Mucosa of descending colon (tissue), 3 donors: ENCODE data around the gene SAMD10. TPM values are rescaled to one million over a fixed set of nuclear protein-coding genes. Genes with fewer than 3 reads are reported as not detected.

Source experiments
- ATAC-seq: fragments of 200-7000 bp; cut with Tn5 transposase; one replicate; pipeline ENCODE4 v1.9.1; 2020; ENCODE audit warnings: mild to moderate bottlenecking, moderate library complexity
- DNase-seq, 3 donors: peaks; one replicate each; pipeline ENCODE4 v3.0.0-alpha.2; 2020
- H3K36me3 ChIP-seq: fragments of 200-600 bp; one replicate; pipeline ENCODE4 v1.8.0; 2021; ENCODE audit warnings: low read depth, mild to moderate bottlenecking
- H3K4me1 ChIP-seq: fragments of 200-600 bp; one replicate; pipeline ENCODE4 v1.8.0; 2021; ENCODE audit warnings: low read depth, mild to moderate bottlenecking
- H3K4me3 ChIP-seq: fragments of 200-600 bp; one replicate; pipeline ENCODE4 v1.8.0; 2021; ENCODE audit warnings: mild to moderate bottlenecking
- H3K9me3 ChIP-seq: fragments of 200-600 bp; one replicate; pipeline ENCODE4 v1.8.0; 2021; ENCODE audit warnings: mild to moderate bottlenecking
- CTCF ChIP-seq: fragments of 200-600 bp; IDR thresholded peaks from one replicate; pipeline ENCODE4 v1.8.0; 2022; ENCODE audit warnings: antibody characterized with exemption, mild to moderate bottlenecking
- intact Hi-C, 2 donors: fragments of 100-400 bp; cut with DNase I in 1 of 2; cut with micrococcal nuclease in 1 of 2; formaldehyde crosslinking; loops; one replicate each; pipeline versions ENCODE4 v1.11.0 to v1.11.1; 2022; cut with DNase I, micrococcal nuclease
- total RNA-seq, 3 donors: library from RNA; stranded (reverse); fragmentation: NEBNext Ultra II Directional in 2 of 3; extraction: Animal tissue kit (Norgen Biotek cat#: 25700) in 2 of 3; gene quantifications; one replicate each; pipeline versions ENCODE4 v1.2.1 to v1.2.4, GENCODE V29; 2021 to 2023
- donor health status: DM: no; HTN: no; CAD: no; lungs with moderate emphysema.
- donor health status: DM: no; HTN: no; CAD: no.
- donor health status: DM: no; HTN: yes; CAD: no.

SAMD10 gene
- total RNA-seq, 3 donors from 2014 or later: 3.8 to 7.9 (median 5.6) TPM

DNA sequence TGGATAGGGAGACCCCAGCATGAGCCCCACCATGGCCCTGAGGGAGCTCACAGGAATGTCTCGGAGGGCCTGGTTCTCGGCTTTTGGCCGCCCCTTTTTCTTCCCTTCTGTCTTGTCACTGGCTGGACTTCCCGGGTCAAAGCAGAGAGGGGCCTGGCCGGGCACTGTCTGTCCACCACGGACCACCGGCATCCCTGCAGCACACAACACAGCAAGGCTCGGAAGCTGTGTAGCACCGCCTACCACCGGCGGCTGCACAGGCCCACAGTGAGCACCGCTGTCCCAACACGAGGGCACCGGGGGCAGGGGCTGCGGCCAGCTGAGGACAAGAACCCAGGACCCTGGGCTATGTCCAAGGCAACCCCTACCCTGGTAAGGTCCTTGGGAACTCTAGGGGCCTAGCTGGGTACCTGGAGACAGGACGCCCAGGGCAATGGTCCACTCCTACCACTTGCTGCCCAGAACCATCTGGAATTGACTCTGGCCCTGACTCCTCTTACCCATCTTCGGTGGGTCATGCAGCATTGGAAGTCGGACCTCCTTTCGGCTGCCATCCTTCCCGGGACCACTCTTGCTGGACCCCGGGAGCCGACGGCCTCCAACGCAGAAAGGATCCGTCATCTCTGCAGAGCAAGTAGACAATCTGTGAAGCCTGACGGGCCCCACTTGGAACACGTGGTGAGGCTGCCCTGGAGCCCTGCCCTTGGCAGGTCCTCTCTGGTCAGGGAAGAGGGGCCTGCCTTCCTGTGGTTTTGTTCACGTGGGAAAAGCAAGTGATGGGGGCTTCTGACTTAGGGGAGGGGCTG lies 11.9 kb downstream of the SAMD10 start:
- ATAC-seq (no peak), DNase-seq (peak; percentile 2 to 44 (median 23))
- Histone ChIP-seq H3K4me3 (no peak overlapping the region), H3K9me3 (no peaks in the 10 kb centered on the region), H3K36me3 (no peaks in the 10 kb centered on the region), H3K4me1 (peaks cover 11% of the 10 kb centered on the region)
- TF ChIP-seq CTCF: no peak
- intact Hi-C loops: no loop called here

DNA sequence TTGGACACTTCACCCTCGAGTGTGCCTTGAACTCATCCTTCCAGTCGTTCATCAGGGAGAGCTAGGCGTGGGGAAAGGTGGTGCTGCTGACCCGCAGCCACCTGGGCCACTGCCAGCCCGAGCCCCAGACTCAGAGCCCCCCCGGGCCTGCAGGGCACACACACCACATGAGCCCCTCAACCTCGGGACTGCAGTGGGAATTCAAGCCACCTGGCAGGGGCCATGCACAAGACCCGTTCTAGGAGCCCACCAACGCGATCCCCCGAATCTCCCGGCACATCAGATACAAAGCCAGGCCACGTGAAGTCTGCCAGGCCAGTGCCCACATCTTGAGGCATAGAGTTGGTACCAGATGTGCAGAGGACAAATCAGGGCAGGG lies 12.5 kb downstream of the SAMD10 start:
- intact Hi-C loops: no loop called here
- Histone ChIP-seq H3K9me3 (no peaks in the 10 kb centered on the region), H3K4me3 (no peak overlapping the region), H3K36me3 (no peaks in the 10 kb centered on the region), H3K4me1 (peaks cover 11% of the 10 kb centered on the region)
- no peak for TF ChIP-seq CTCF
- DNase-seq: peak in 1 of 3 donors; percentile 45
- ATAC-seq: no peak

- TF ChIP-seq CTCF: no peak
- Histone ChIP-seq H3K4me1 (peaks cover 11% of the 10 kb centered on the region), H3K4me3 (no peak overlapping the region), H3K36me3 (no peaks in the 10 kb centered on the region), H3K9me3 (no peaks in the 10 kb centered on the region)
- peak in 2 of 3 donors; percentile 23 to 40 for DNase-seq
- ATAC-seq: no peak
- intact Hi-C loops: no loop called here
These were observed 13.1 kb downstream of the SAMD10 start for GRCh38 chr20:63966172-63966943.

GRCh38 chr20:63964412-63964811 lies 15.0 kb downstream of the SAMD10 start:
- H3K36me3 ChIP-seq: no peaks in the 10 kb centered on the region
- ATAC-seq (no peak), DNase-seq (peak in 2 of 3 donors; percentile 25 to 46)
- no peak for TF ChIP-seq CTCF
- H3K4me3 ChIP-seq: no peak overlapping the region
- H3K4me1 ChIP-seq: peaks cover 7% of the 10 kb centered on the region
- no peaks in the 10 kb centered on the region for H3K9me3 ChIP-seq
- intact Hi-C loops: no loop called here

DNA sequence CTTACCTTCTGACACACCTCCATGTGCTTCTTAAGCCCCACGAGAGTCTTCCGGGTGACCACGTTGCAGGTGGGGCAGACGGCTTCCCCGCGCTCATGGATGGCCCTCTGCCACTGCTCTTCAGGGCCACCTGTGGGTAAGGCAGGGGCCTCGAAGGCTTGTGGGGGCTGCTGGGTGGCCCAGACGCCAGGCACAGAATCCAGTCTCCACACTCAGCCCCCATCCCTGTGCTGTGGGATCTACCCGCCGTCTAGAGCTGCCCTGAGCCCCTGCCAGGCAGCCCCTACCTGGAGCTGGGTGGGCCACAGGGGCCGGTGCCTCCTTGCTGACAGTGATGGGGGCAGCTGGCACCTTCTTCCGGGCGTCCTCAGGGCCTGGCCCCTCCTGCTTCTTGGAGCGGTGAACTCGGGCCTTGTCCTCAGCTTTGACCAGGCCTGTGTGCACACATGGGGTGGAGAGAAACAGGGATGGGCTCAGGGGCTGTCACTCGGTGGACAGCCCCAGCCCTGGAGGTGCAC lies 15.6 kb downstream of the SAMD10 start:
- H3K36me3 ChIP-seq: no peaks in the 10 kb centered on the region
- no peak for ATAC-seq
- no peak for TF ChIP-seq CTCF
- peaks cover 4% of the 10 kb centered on the region for H3K4me1 ChIP-seq
- H3K4me3 ChIP-seq: no peak overlapping the region
- no peaks in the 10 kb centered on the region for H3K9me3 ChIP-seq
- peak in 1 of 3 donors; percentile 42 for DNase-seq
- intact Hi-C loops: no loop called here
